Tibial artery (tissue), 4 donors: Measurements from ENCODE around the gene LRFN5.

Experiments used
- DNase-seq, 2 donors: peaks; one replicate each; pipeline ENCODE4 v3.0.0-alpha.2; 2019
- H3K27ac ChIP-seq, 2 donors: fragments of 200-600 bp; sonication (generic) in 1 of 2; 1 replicate in 1 of 2; 2 replicates in 1 of 2; pipeline ENCODE4 v1.5.1; 2018 to 2019; ENCODE audit warnings: mild to moderate bottlenecking in 1 of 2
- H3K27me3 ChIP-seq, 2 donors: fragments of 200-600 bp; sonication (generic) in 1 of 2; one replicate each; pipeline versions ENCODE4 v1.5.1 to v1.6.0; 2016 to 2019
- H3K36me3 ChIP-seq, 3 donors: fragments of 200-600 bp; sonication (generic) in 2 of 3; one replicate each; pipeline ENCODE4 v1.5.1; 2016 to 2019; ENCODE audit warnings: mild to moderate bottlenecking in 2 of 3
- H3K4me1 ChIP-seq, 4 donors: fragments of 200-600 bp; sonication (generic) in 2 of 4; 1 replicate in 3 of 4; 2 replicates in 1 of 4; pipeline ENCODE4 v1.5.1; 2016 to 2019
- H3K4me3 ChIP-seq, 2 donors: fragments of 200-600 bp; sonication (generic) in 1 of 2; 1 replicate in 1 of 2; 2 replicates in 1 of 2; pipeline ENCODE4 v1.5.1; 2018 to 2019; ENCODE audit warnings: mild to moderate bottlenecking in 2 of 2
- H3K9me3 ChIP-seq, 3 donors: fragments of 200-600 bp; sonication (generic) in 1 of 3; one replicate each; pipeline ENCODE4 v1.5.1; 2016 to 2019
- CTCF ChIP-seq, 2 experiments: fragments of 200-600 bp in 1 of 2; fragments of 450-650 bp in 1 of 2; IDR thresholded peaks; one replicate each; pipeline ENCODE4 v1.5.1; 2017 to 2019; ENCODE audit warnings: antibody characterized with exemption in 2 of 2, mild to moderate bottlenecking in 1 of 2, moderate library complexity in 1 of 2
- intact Hi-C: fragments of 100-400 bp; cut with DNase I; formaldehyde crosslinking; loops from one replicate; pipeline ENCODE4 v1.15.0; 2023; ENCODE audit warnings: low total_unique reads

Gene LRFN5

DNA sequence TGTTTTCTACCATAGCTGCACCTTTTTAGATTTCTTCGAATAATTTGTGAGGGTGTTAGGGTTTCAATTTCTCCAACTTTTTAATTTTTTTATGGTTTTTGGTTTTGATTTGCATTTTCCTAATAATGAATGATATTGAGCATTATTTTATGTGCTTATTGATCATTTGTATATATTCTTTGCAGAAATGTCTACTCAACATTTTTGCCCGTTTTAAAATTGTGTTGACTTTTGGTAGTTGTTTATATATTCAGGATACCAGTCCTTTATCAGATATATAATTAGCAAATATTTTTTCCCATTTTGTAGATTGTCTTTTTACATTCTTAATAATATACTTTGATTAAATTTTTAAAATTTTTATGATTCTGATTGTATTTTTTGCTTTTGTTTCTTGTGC lies 306.7 kb downstream of the LRFN5 start:
- intact Hi-C loops, result no loop called here
- Histone ChIP-seq H3K4me3 (no peak overlapping the region), H3K36me3 (no peaks in the 10 kb centered on the region), H3K27me3 (no peaks in the 10 kb centered on the region), H3K4me1 (no peaks in the 10 kb centered on the region), H3K27ac (no peak overlapping the region), H3K9me3 (no peaks in the 10 kb centered on the region)
- no peak for TF ChIP-seq CTCF (IDR thresholded peaks at IDR 0.05)
- no peak for DNase-seq

DNA sequence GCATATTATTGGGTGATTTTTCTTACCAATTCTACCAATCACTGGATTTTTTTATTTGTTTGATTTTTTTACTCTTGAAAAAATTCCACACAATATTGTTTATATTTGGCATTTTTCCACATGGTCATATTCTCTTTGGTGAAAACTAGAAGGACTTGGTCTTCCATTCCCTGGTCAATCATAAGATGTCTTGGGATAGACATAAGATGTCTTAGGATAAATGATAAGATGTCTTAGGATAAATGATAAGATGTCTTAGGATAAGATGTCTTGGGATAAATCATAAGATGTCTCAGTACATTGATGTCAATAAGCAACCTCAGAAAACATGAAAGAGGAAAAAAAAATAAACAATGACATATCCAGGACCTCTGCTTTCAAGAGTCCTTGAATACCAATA lies 309.1 kb downstream of the LRFN5 start:
- Histone ChIP-seq H3K4me1 (no peaks in the 10 kb centered on the region), H3K27me3 (no peaks in the 10 kb centered on the region), H3K9me3 (no peaks in the 10 kb centered on the region), H3K4me3 (no peak overlapping the region), H3K27ac (no peak overlapping the region), H3K36me3 (no peaks in the 10 kb centered on the region)
- TF ChIP-seq CTCF (IDR thresholded peaks at IDR 0.05), result no peak
- DNase-seq, result no peak
- intact Hi-C loops, result no loop called here

DNA sequence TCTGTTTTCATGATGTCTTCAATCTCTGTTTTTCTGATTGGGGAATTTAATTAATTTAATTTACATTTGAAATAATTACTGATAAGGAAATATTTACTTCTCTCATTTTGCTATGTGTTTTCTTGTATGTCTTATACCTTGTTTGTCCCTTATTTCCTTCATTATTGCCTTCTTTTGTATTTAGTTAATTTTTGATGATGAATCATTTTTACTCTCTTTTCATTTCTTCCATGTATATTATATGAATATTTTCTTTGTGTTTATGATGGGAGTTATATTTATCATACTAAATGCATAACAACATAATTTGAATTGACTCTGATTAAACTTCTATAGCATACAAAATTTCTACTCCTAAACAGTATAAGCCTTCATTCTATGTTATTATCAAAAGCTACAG lies 309.6 kb downstream of the LRFN5 start:
- Histone ChIP-seq H3K4me3 (no peak overlapping the region), H3K4me1 (no peaks in the 10 kb centered on the region), H3K9me3 (no peaks in the 10 kb centered on the region), H3K27me3 (no peaks in the 10 kb centered on the region), H3K27ac (no peak overlapping the region), H3K36me3 (no peaks in the 10 kb centered on the region)
- intact Hi-C loops, result no loop called here
- TF ChIP-seq CTCF (IDR thresholded peaks at IDR 0.05), result no peak
- DNase-seq, result no peak

DNA sequence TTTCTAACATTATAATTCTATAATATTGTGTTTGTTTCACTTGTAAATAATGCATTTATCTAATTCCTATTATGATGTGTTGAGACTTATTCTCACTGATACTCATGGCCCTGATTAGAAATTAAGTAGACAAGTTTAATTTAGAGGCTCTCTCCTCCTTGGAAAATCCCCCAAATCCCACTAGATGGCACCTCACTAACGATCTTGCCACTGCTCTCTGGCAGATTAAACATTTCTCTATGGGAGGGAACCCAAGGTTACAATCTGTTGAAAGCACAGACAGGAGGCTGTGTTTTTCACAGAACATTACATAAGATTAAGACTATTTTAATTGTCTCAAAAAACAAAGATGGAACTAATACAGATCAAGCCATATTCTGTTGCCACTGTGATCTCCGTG lies 318.7 kb downstream of the LRFN5 start:
- no peak overlapping the region for H3K27ac ChIP-seq
- intact Hi-C loops, result no loop called here
- no peak for DNase-seq
- no peak overlapping the region for H3K4me3 ChIP-seq
- H3K27me3 ChIP-seq, result no peaks in the 10 kb centered on the region
- no peaks in the 10 kb centered on the region for H3K9me3 ChIP-seq
- no peaks in the 10 kb centered on the region for H3K36me3 ChIP-seq
- no peaks in the 10 kb centered on the region for H3K4me1 ChIP-seq
- TF ChIP-seq CTCF (IDR thresholded peaks at IDR 0.05), result no peak

- no peaks in the 10 kb centered on the region for H3K9me3 ChIP-seq
- no peaks in the 10 kb centered on the region for H3K27me3 ChIP-seq
- intact Hi-C loops, result no loop called here
- no peak for DNase-seq
- TF ChIP-seq CTCF (IDR thresholded peaks at IDR 0.05), result no peak
- no peaks in the 10 kb centered on the region for H3K4me1 ChIP-seq
- H3K36me3 ChIP-seq, result no peaks in the 10 kb centered on the region
- no peak overlapping the region for H3K4me3 ChIP-seq
- H3K27ac ChIP-seq, result no peak overlapping the region
Measured at GRCh38 chr14:41950428-41951151, 343.9 kb downstream of the LRFN5 start.
